Natural killer cell (primary cell): ENCODE measurements around the gene SMIM41. TPM values are rescaled to one million over a fixed set of nuclear protein-coding genes. Genes with fewer than 3 reads are reported as not detected.

Experiments used
- ATAC-seq, 3 donors: fragments of 150-1000 bp in 2 of 3; fragments of 200-7000 bp in 1 of 3; cut with Tn5 transposase; 1 replicate in 1 of 3; 2 replicates in 2 of 3; pipeline ENCODE4 v1.10.0; 2021; ENCODE audit warnings: mild to moderate bottlenecking in 2 of 3, moderate library complexity in 2 of 3
- DNase-seq, 2 donors: peaks; one replicate each; pipeline versions ENCODE4 v3.0.0 to v3.0.0-alpha.2; 2013 to 2021; ENCODE audit warnings: mixed read lengths in 1 of 2
- H3K27ac ChIP-seq: one replicate; pipeline ENCODE4 v1.5.1; 2013; ENCODE audit warnings: mild to moderate bottlenecking, low read length
- H3K27me3 ChIP-seq: one replicate; pipeline ENCODE4 v1.6.1; 2013; ENCODE audit warnings: low read length; ENCODE audit not compliant: control insufficient read depth, insufficient read depth
- H3K36me3 ChIP-seq: one replicate; pipeline ENCODE4 v1.6.1; 2013; ENCODE audit warnings: low read length; ENCODE audit not compliant: control insufficient read depth, insufficient read depth
- H3K4me1 ChIP-seq: one replicate; pipeline ENCODE4 v1.6.1; 2013; ENCODE audit warnings: low read length; ENCODE audit not compliant: control insufficient read depth, insufficient read depth
- H3K4me3 ChIP-seq: one replicate; pipeline ENCODE4 v1.5.1; 2013; ENCODE audit warnings: low read length
- H3K9me3 ChIP-seq: one replicate; pipeline ENCODE4 v1.6.1; 2013; ENCODE audit warnings: low read length; ENCODE audit not compliant: control insufficient read depth, insufficient read depth
- H3K27ac Mint-ChIP-seq, 2 donors: one replicate each; pipeline ENCODE4 v1.8.0; 2022; ENCODE audit warnings: mild to moderate bottlenecking in 2 of 2, mixed read lengths in 2 of 2, moderate library complexity in 1 of 2
- H3K27me3 Mint-ChIP-seq, 2 donors: one replicate each; pipeline ENCODE4 v1.8.0; 2022; ENCODE audit warnings: low read depth in 2 of 2, mixed read lengths in 2 of 2
- H3K36me3 Mint-ChIP-seq: one replicate; pipeline ENCODE4 v1.8.0; 2022; ENCODE audit warnings: mixed read lengths
- H3K4me1 Mint-ChIP-seq, 2 donors: one replicate each; pipeline ENCODE4 v1.8.0; 2022; ENCODE audit warnings: mixed read lengths in 2 of 2
- H3K4me3 Mint-ChIP-seq: one replicate; pipeline ENCODE4 v1.8.0; 2022; ENCODE audit warnings: mild to moderate bottlenecking, moderate library complexity, mixed read lengths
- H3K9me3 Mint-ChIP-seq, 2 donors: one replicate each; pipeline ENCODE4 v1.8.0; 2022; ENCODE audit warnings: mixed read lengths in 2 of 2
- WGBS: methylation state at CpG from one replicate; pipeline ENCODE4 v1.1.7; 2013; ENCODE audit warnings: missing lambda C conversion rate; ENCODE audit not compliant: insufficient coverage; 5-methylcytosine and 5-hydroxymethylcytosine counted together
- intact Hi-C: fragments of 100-400 bp; cut with micrococcal nuclease; formaldehyde crosslinking; loops from one replicate; pipeline ENCODE4 v1.14.2; 2022
- total RNA-seq, 4 donors: library from RNA; stranded (reverse); fragments of 120-200 nt in 1 of 4; gene quantifications; one replicate each; pipeline versions ENCODE4 v1.2.3 to v1.2.4, GENCODE V29; 2013 to 2022
- TF ChIP-seq, protein P1 (sequence below): fragments of 200-600 bp; IDR thresholded peaks from one replicate; pipeline ENCODE4 v1.8.0; 2022; ENCODE audit warnings: antibody characterized with exemption

Gene SMIM41
- total RNA-seq, 3 donors from 2014 or later (not counting 1 experiment from before 2014, with no cell fraction given): not detected

DNA sequence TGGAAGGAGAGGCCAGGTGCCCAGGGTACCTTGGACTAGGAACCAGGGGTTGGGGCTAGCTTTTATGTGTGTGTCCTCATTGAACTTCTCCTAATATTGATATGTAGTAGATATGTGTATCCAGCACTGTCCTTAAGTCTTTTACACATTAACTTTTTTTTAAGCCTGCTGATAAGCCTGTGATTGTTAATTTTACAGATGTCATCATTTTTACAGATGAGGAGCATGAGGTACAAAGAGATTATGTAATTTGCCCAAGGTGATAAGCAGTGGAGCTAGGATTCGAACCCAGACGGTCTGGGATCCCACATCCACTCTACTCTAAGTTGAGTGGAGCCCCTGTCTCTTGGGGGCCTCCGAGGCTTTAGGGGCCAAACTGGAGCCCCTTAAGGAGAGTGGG lies 38.5 kb upstream of the SMIM41 start:
- 90% methylated on average over 3 of the region's 3 CpGs for WGBS
- Mint-ChIP-seq H3K27ac (peak overlapping the region in 1 of 2 donors; percentile 85), H3K36me3 (no peaks in the 10 kb centered on the region)

DNA sequence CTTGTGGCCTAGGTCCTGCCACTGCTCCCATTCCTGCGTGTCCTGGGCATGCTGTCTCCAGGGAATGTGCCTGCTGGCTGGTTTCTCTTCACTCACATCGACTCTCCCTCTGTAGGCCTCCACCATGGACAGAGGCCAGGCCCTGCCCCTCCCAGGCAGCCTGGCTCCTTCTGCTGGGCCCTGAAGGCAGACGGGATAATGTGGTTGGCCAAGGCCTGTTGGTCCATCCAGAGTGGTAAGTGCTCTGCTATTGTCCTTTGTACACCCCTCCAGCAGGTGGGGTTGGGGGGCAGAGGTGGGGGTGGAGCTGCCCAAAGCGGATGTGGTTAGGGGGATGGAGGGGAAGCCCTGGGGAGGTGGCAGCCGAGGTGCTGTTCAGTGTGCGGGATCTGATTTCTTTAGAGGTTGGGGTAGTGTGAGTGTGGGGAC lies 37.8 kb upstream of the SMIM41 start:
- ATAC-seq (peak; percentile 54 to 76 (median 62)), DNase-seq (peak; percentile 48 to 78)
- Mint-ChIP-seq H3K36me3 (no peaks in the 10 kb centered on the region), H3K27ac (peak overlapping the region; percentile 83 to 85), H3K9me3 (no peaks in the 10 kb centered on the region), H3K4me3 (peak overlapping the region; percentile 50), H3K27me3 (peaks cover 0 to 4% of the 10 kb centered on the region in 2 donors), H3K4me1 (peaks cover 10 to 20% of the 10 kb centered on the region in 2 donors)
- H3K4me1 ChIP-seq: peaks cover 38% of the 10 kb centered on the region
- intact Hi-C loops: loop anchor here (1.0 kb wide), 1 partner anchor 9 kb away; no protein-coding TSS in a partner anchor
- no peaks in the 10 kb centered on the region for H3K9me3 ChIP-seq
- H3K27me3 ChIP-seq: peaks cover 3% of the 10 kb centered on the region
- WGBS: 30% methylated on average over 6 of the region's 6 CpGs
- H3K4me3 ChIP-seq: no peak overlapping the region
- peak overlapping the region; percentile 33 for H3K27ac ChIP-seq
- H3K36me3 ChIP-seq: no peaks in the 10 kb centered on the region
- TF ChIP-seq, protein P1, sequence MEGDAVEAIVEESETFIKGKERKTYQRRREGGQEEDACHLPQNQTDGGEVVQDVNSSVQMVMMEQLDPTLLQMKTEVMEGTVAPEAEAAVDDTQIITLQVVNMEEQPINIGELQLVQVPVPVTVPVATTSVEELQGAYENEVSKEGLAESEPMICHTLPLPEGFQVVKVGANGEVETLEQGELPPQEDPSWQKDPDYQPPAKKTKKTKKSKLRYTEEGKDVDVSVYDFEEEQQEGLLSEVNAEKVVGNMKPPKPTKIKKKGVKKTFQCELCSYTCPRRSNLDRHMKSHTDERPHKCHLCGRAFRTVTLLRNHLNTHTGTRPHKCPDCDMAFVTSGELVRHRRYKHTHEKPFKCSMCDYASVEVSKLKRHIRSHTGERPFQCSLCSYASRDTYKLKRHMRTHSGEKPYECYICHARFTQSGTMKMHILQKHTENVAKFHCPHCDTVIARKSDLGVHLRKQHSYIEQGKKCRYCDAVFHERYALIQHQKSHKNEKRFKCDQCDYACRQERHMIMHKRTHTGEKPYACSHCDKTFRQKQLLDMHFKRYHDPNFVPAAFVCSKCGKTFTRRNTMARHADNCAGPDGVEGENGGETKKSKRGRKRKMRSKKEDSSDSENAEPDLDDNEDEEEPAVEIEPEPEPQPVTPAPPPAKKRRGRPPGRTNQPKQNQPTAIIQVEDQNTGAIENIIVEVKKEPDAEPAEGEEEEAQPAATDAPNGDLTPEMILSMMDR: no peak

More for the DNA sequence above, 38.5 kb upstream of the SMIM41 start:
- DNase-seq (no peak), ATAC-seq (no peak)
- H3K36me3 ChIP-seq: no peaks in the 10 kb centered on the region
- peaks cover 3% of the 10 kb centered on the region for H3K27me3 ChIP-seq
- H3K27ac ChIP-seq: no peak overlapping the region
- H3K27me3 Mint-ChIP-seq: peaks cover 0 to 4% of the 10 kb centered on the region in 2 donors
- peaks cover 10 to 18% of the 10 kb centered on the region in 2 donors for H3K4me1 Mint-ChIP-seq
- H3K4me1 ChIP-seq: peaks cover 42% of the 10 kb centered on the region
- H3K4me3 ChIP-seq: no peak overlapping the region
- intact Hi-C loops: no loop called here
- H3K4me3 Mint-ChIP-seq: no peak overlapping the region
- TF ChIP-seq, protein P1: no peak
- H3K9me3 ChIP-seq: no peaks in the 10 kb centered on the region
- no peaks in the 10 kb centered on the region for H3K9me3 Mint-ChIP-seq

DNA sequence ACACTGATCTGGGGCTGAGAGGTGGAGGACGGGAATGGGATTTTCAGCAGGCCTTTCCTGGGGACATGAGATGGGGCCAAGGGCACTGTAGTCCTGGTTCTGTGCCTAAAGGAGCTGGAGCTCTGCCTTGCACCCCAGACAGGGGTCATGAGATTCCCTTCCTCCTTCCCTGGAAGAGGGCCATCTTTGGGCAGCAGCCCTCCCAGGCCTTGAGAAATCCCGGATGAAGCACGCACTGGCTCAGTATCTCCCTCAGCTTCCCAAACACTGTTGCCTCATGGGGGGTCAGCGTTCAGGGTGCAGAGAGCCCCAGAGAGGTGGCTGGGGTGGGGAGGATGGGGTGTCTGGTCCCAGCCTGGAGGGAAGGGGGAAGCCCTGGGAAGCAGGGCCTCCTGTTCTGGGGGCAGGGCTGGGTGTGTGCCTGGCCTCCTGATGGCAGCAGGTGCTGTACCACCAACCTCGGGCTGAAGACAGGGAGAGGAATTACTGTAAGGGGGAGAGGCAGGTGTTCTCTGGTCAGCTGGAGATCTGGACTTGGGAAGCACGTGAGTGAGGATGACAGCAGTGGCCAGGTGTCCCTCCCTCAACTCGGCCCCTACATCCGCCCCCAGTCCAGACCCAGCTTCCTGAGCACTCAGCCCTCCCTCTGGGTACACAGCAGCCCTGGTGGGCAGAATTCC lies 36.7 kb upstream of the SMIM41 start:
- no peak for ATAC-seq
- Histone ChIP-seq H3K4me1 (peaks cover 30% of the 10 kb centered on the region), H3K27me3 (no peaks in the 10 kb centered on the region), H3K9me3 (no peaks in the 10 kb centered on the region), H3K27ac (no peak overlapping the region), H3K4me3 (no peak overlapping the region), H3K36me3 (no peaks in the 10 kb centered on the region)
- TF ChIP-seq, protein P1: no peak
- Mint-ChIP-seq H3K36me3 (no peaks in the 10 kb centered on the region), H3K9me3 (no peaks in the 10 kb centered on the region), H3K27ac (peak overlapping the region in 1 of 2 donors; percentile 85), H3K4me1 (peaks cover 10 to 20% of the 10 kb centered on the region in 2 donors), H3K4me3 (no peak overlapping the region), H3K27me3 (peaks cover 0 to 4% of the 10 kb centered on the region in 2 donors)
- intact Hi-C loops: loop anchor here (1.0 kb wide), 1 partner anchor 7 kb away; no protein-coding TSS in a partner anchor
- 87% methylated on average over 8 of the region's 8 CpGs for WGBS
- no peak for DNase-seq
